Bronchial epithelial cell (primary cell): ENCODE data around the gene SLC16A1. TPM values are rescaled to one million over a fixed set of nuclear protein-coding genes. Genes with fewer than 3 reads are reported as not detected.

Experiments
- DNase-seq: peaks from one replicate; pipeline ENCODE4 v3.0.0-alpha.2; 2010; ENCODE audit warnings: low read depth
- FAIRE-seq: peaks from 2 replicates; lab custom pipeline; 2011; peaks lifted over from hg19 to GRCh38; lab: Jason Lieb, UNC
- H3K27me3 ChIP-seq: 2 replicates; pipeline ENCODE4 v1.5.1; 2011; ENCODE audit warnings: low read length; ENCODE audit not compliant: control insufficient read depth, insufficient read depth
- H3K36me3 ChIP-seq: 2 replicates; pipeline ENCODE4 v1.5.1; 2011; ENCODE audit warnings: low read length; ENCODE audit not compliant: control insufficient read depth, insufficient read depth
- H3K4me3 ChIP-seq: 2 replicates; pipeline ENCODE4 v1.5.1; 2011; ENCODE audit warnings: mild to moderate bottlenecking, low read depth, low read length, control low read depth
- total RNA-seq: library from RNA; depleted of rRNA; stranded (reverse); fragments of >200 nt; gene quantifications from 2 replicates; pipeline ENCODE4 v1.2.1, GENCODE V29; 2014
- TF ChIP-seq, protein P1 (sequence below): IDR thresholded peaks from 2 replicates; pipeline ENCODE4 v1.5.1; 2011; ENCODE audit warnings: mild to moderate bottlenecking, moderate library complexity, low read length, control low read depth, inconsistent platforms; ENCODE audit not compliant: insufficient read depth, severe bottlenecking

Gene SLC16A1
- total RNA-seq, 1 donor from 2014 or later = 213 TPM

DNA sequence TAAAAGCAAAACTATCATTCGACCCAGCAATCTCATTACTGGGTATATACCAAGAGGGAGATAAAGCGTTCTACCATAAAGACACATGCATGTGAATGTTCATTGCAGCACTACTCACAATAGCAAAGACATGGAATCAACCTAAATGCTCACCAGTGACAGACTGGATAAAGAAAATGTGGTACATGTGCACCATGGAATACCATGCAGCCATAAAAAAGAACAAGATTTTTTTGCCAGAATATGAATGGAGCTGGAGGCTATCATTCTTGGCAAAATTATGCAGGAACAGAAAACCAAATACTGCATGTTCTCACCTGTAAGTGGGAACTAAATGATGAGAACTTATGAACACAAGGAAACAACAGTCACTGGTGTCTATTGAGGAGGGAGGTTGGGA lies 79.7 kb downstream of the SLC16A1 start:
- no peak overlapping the region for H3K4me3 ChIP-seq
- no peak for DNase-seq
- no peaks in the 10 kb centered on the region for H3K36me3 ChIP-seq
- no peaks in the 10 kb centered on the region for H3K27me3 ChIP-seq
- no peak for FAIRE-seq
- TF ChIP-seq, protein P1, sequence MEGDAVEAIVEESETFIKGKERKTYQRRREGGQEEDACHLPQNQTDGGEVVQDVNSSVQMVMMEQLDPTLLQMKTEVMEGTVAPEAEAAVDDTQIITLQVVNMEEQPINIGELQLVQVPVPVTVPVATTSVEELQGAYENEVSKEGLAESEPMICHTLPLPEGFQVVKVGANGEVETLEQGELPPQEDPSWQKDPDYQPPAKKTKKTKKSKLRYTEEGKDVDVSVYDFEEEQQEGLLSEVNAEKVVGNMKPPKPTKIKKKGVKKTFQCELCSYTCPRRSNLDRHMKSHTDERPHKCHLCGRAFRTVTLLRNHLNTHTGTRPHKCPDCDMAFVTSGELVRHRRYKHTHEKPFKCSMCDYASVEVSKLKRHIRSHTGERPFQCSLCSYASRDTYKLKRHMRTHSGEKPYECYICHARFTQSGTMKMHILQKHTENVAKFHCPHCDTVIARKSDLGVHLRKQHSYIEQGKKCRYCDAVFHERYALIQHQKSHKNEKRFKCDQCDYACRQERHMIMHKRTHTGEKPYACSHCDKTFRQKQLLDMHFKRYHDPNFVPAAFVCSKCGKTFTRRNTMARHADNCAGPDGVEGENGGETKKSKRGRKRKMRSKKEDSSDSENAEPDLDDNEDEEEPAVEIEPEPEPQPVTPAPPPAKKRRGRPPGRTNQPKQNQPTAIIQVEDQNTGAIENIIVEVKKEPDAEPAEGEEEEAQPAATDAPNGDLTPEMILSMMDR = no peak

DNA sequence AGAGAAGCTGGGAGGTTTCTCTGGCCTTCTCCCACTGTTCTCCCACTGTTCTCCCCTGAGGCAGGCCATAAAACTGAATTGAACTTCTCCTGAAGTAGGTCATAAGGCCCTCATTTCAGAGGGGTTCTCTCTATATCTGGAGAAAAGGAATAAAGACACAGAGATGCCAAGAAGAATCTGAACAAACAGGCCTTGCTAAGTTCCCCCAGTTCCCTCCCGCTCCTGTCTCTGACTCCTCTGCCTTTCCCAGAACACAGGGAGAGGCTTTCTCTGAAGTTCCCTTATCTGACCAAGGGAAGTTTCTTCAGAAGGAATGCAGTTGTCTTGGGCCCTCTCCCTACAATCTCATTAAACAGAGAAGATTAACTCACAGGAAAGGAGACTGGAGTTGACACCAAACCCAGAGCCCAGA lies 83.4 kb downstream of the SLC16A1 start:
- no peaks in the 10 kb centered on the region for H3K36me3 ChIP-seq
- no peak for DNase-seq
- H3K4me3 ChIP-seq = no peak overlapping the region
- no peaks in the 10 kb centered on the region for H3K27me3 ChIP-seq
- TF ChIP-seq, protein P1 = no peak
- FAIRE-seq = no peak

DNA sequence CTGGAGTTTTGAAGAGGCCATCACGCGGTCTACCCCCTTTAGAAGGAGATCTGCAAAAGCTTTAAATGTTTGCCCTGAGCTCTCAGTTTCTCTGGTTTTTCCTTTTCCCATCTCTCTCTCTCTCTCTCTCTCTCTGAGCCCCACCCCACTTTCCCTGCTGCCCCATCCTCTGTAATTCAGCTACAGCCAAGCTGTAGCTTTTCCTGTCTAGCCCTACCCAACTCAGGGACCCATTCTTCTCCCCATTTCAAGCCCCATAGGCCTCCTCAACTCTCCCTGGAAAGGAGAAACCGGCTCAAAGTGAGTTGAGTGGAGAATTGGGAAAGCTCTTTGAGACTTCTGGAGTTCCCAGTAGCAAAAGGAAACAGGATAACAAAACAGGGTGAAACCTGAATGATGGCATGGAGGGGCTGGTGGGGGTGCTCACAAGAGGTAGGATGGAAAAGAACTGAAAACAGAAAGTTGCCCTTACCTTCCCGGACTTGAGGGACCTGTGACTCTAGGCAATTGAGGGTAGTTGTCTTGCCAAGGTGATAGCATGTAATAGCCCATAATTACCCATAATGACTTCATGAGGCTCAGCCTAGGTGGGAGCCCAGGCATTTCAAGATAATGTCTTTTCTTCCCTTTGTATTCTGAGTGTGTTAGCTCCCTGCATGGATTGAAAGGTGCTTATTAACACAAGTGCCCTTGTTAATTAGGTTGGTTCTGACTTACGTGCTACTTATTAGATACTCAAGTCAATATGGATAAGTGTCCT lies 84.9 kb downstream of the SLC16A1 start:
- DNase-seq (no peak), FAIRE-seq (no peak)
- TF ChIP-seq, protein P1 = no peak
- no peaks in the 10 kb centered on the region for H3K36me3 ChIP-seq
- no peaks in the 10 kb centered on the region for H3K27me3 ChIP-seq
- no peak overlapping the region for H3K4me3 ChIP-seq

DNA sequence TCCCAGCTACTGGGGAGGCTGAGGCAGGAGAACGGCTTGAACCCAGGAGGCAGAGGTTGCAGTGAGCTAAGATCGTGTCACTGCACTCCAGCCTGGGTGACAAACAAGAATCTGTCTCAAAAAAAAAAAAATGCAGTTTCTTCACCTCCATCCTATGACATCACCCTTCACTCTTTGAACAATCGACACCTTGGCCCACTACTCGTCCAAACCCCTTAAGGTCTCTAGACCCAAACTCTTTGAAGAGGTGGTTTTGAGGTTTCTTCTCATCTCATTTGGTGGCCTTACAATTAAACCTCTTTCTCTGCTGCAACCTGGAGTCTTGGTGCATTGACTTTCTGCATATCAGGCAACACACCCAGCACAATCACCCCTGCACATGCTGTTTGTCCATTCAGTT lies 86.1 kb downstream of the SLC16A1 start:
- TF ChIP-seq, protein P1 = no peak
- FAIRE-seq (no peak), DNase-seq (no peak)
- H3K36me3 ChIP-seq = no peaks in the 10 kb centered on the region
- no peak overlapping the region for H3K4me3 ChIP-seq
- no peaks in the 10 kb centered on the region for H3K27me3 ChIP-seq

DNA sequence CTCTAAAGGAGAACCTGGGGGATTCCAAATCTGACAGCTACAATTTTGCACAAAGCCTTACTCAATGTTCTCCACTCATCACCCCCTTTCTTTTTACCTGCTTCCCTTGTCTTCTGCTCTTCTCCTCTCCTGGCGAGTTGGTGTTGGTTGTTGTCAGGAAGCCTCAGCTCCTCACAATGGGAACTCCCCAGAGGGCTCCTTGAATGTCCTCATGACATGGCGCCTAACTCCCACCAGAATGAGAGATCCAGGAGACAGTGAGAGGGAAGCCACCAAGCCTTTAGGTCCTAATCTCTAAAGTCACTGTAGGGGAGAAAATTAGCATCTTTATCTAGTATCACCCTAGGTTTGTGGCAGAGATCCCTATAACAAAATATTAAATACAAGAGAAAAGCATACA lies 87.8 kb downstream of the SLC16A1 start:
- H3K27me3 ChIP-seq = no peaks in the 10 kb centered on the region
- H3K4me3 ChIP-seq = no peak overlapping the region
- TF ChIP-seq, protein P1 = no peak
- FAIRE-seq (no peak), DNase-seq (no peak)
- H3K36me3 ChIP-seq = no peaks in the 10 kb centered on the region

DNA sequence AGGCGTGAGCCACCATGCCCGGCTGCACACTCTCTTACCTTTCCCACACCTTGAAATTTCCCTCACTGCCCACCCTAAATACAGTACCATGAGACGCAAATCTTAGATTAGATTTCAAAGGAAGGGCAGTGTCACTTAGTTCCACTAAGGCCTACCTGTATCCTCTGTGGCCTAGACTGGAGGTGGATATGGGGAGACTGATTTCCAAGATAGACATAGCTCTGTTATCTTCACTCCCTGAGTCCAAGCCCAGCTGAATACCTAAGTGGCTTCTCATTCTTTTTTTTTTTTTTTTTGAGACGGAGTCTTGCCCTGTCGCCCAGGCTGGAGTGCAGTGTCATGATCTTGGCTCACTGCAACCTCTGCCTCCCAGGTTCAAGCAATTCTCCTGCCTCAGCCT lies 89.0 kb downstream of the SLC16A1 start:
- no peak overlapping the region for H3K4me3 ChIP-seq
- no peaks in the 10 kb centered on the region for H3K36me3 ChIP-seq
- DNase-seq (peak; percentile 27), FAIRE-seq (no peak)
- H3K27me3 ChIP-seq = no peaks in the 10 kb centered on the region
- TF ChIP-seq, protein P1 = no peak
